Caco-2 (cell line): ENCODE results near the gene CERS6. TPM values are rescaled to one million over a fixed set of nuclear protein-coding genes. Genes with fewer than 3 reads are reported as not detected.

ENCODE experiments used
- BruUV-seq: library from RNA; stranded (reverse); fragments of 400-500 nt; replicated peaks from 2 replicates; lab custom pipeline; 2021; lab: Mats Ljungman, UMichigan
- CTCF ChIA-PET: fragments of 300-600 bp; sonication (Branson Sonifier 250); formaldehyde crosslinking; loops from one replicate; lab custom pipeline; 2022; ENCODE audit warnings: antibody characterized with exemption; lab: Charles Lee
- POLR2A ChIA-PET: fragments of 300-600 bp; sonication (Branson Sonifier 250); formaldehyde crosslinking; loops from one replicate; lab custom pipeline; 2022; ENCODE audit warnings: antibody characterized with exemption; lab: Charles Lee
- DNase-seq, 2 experiments: peaks; one replicate each; pipeline versions ENCODE4 v3.0.0 to v3.0.0-alpha.2; 2020 to 2022
- H3K27me3 ChIP-seq: replicated peaks from 2 replicates; pipeline ENCODE4 v1.6.0; 2011; ENCODE audit warnings: low read length; ENCODE audit not compliant: control insufficient read depth, insufficient read depth
- H3K36me3 ChIP-seq: 2 replicates; pipeline ENCODE4 v1.5.1; 2011; ENCODE audit warnings: low read length; ENCODE audit not compliant: control insufficient read depth, insufficient read depth
- H3K4me1 ChIP-seq: fragments of 250-450 bp; sonication (Bioruptor Pico); 2 replicates; pipeline ENCODE4 v1.5.1; 2020; ENCODE audit warnings: mild to moderate bottlenecking
- H3K4me3 ChIP-seq: 2 replicates; pipeline ENCODE4 v1.5.1; 2011; ENCODE audit warnings: low read depth, mild to moderate bottlenecking, control low read depth, low read length
- H3K9me3 ChIP-seq: fragments of 250-450 bp; sonication (Bioruptor Pico); 2 replicates; pipeline ENCODE4 v1.5.1; 2020; ENCODE audit warnings: mild to moderate bottlenecking, moderate library complexity
- H3K27ac Mint-ChIP-seq: one replicate; pipeline ENCODE4 v1.8.0; 2022; ENCODE audit warnings: mixed read lengths; ENCODE audit not compliant: unreplicated experiment
- H3K27me3 Mint-ChIP-seq: one replicate; pipeline ENCODE4 v1.8.0; 2022; ENCODE audit warnings: mixed read lengths; ENCODE audit not compliant: insufficient read depth, unreplicated experiment
- H3K36me3 Mint-ChIP-seq: one replicate; pipeline ENCODE4 v1.8.0; 2022; ENCODE audit warnings: mild to moderate bottlenecking, mixed read lengths; ENCODE audit not compliant: insufficient read depth, unreplicated experiment
- H3K4me1 Mint-ChIP-seq: one replicate; pipeline ENCODE4 v1.8.0; 2022; ENCODE audit warnings: low read depth, mixed read lengths; ENCODE audit not compliant: unreplicated experiment
- H3K4me3 Mint-ChIP-seq: one replicate; pipeline ENCODE4 v1.8.0; 2022; ENCODE audit warnings: mild to moderate bottlenecking, moderate library complexity, mixed read lengths; ENCODE audit not compliant: unreplicated experiment
- H3K9me3 Mint-ChIP-seq: one replicate; pipeline ENCODE4 v1.8.0; 2022; ENCODE audit warnings: mixed read lengths; ENCODE audit not compliant: unreplicated experiment
- intact Hi-C: fragments of 100-400 bp; cut with micrococcal nuclease; formaldehyde crosslinking; loops from one replicate; pipeline ENCODE4 v1.10.0; 2022; ENCODE audit not compliant: unreplicated experiment
- total RNA-seq: library from RNA; stranded (reverse); gene quantifications from 2 replicates; pipeline ENCODE4 v1.2.3, GENCODE V29; 2022
- TF ChIP-seq, protein P1 (sequence below), 2 experiments: fragments of 200-600 bp in 1 of 2; IDR thresholded peaks; 1 replicate in 1 of 2; 2 replicates in 1 of 2; pipeline versions ENCODE4 v1.5.1 to v1.8.0; 2011 to 2022; ENCODE audit warnings: antibody characterized with exemption in 1 of 2, control low read depth in 1 of 2, inconsistent platforms in 1 of 2, low read depth in 1 of 2, low read length in 1 of 2, mild to moderate bottlenecking in 1 of 2, moderate library complexity in 1 of 2; ENCODE audit not compliant: insufficient read depth in 1 of 2, severe bottlenecking in 1 of 2, unreplicated experiment in 1 of 2

Gene CERS6
- total RNA-seq, 1 experiment from 2014 or later = 32.7 TPM

- Mint-ChIP-seq H3K4me3 (no peak overlapping the region), H3K27ac (no peak overlapping the region), H3K9me3 (no peaks in the 10 kb centered on the region), H3K27me3 (no peaks in the 10 kb centered on the region), H3K36me3 (no peaks in the 10 kb centered on the region), H3K4me1 (peaks cover 6% of the 10 kb centered on the region)
- H3K27me3 ChIP-seq = no peaks in the 10 kb centered on the region
- no peaks in the 10 kb centered on the region for H3K4me1 ChIP-seq
- no peaks in the 10 kb centered on the region; the same call in 1 of the 2 replicates for H3K36me3 ChIP-seq
- POLR2A ChIA-PET = no interaction called here
- H3K9me3 ChIP-seq = no peaks in the 10 kb centered on the region
- CTCF ChIA-PET = no interaction called here
- no peak for DNase-seq
- intact Hi-C loops = no loop called here
- BruUV-seq = no TSS peak
- TF ChIP-seq, protein P1, sequence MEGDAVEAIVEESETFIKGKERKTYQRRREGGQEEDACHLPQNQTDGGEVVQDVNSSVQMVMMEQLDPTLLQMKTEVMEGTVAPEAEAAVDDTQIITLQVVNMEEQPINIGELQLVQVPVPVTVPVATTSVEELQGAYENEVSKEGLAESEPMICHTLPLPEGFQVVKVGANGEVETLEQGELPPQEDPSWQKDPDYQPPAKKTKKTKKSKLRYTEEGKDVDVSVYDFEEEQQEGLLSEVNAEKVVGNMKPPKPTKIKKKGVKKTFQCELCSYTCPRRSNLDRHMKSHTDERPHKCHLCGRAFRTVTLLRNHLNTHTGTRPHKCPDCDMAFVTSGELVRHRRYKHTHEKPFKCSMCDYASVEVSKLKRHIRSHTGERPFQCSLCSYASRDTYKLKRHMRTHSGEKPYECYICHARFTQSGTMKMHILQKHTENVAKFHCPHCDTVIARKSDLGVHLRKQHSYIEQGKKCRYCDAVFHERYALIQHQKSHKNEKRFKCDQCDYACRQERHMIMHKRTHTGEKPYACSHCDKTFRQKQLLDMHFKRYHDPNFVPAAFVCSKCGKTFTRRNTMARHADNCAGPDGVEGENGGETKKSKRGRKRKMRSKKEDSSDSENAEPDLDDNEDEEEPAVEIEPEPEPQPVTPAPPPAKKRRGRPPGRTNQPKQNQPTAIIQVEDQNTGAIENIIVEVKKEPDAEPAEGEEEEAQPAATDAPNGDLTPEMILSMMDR (IDR thresholded peaks at IDR 0.05; ENCODE audit: insufficient read depth in 1 of 2, low read depth in 1 of 2, low read length in 1 of 2, severe bottlenecking in 1 of 2, unreplicated experiment in 1 of 2) = no peak
- no peak overlapping the region for H3K4me3 ChIP-seq
Measured at GRCh38 chr2:168514692-168515091, 58.6 kb downstream of the CERS6 start.

DNA sequence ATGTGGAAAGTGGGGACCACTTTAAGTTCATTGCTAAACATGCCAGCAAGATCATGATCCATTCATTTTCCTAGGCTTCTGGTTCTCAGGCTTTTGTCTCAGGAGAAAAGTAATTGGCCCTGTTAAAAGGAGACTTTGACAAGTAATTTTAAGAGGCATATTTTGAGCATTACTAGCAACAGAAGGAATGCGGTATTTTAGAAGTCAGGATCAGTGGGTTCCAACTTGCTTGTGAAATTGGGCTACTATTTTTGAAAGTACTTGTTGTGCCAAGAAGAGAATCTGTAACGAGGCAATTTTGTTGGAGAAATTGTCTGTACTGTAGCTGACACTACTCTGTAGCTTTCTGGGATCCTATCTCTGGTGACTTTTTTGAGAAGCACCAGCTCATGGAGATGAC is 59.4 kb downstream of the CERS6 start:
- POLR2A ChIA-PET = no interaction called here
- H3K27me3 ChIP-seq = no peaks in the 10 kb centered on the region
- DNase-seq = no peak
- no peaks in the 10 kb centered on the region for H3K9me3 Mint-ChIP-seq
- no peak overlapping the region for H3K27ac Mint-ChIP-seq
- CTCF ChIA-PET = no interaction called here
- intact Hi-C loops = no loop called here
- H3K4me1 Mint-ChIP-seq = peaks cover 6% of the 10 kb centered on the region
- H3K4me3 Mint-ChIP-seq = no peak overlapping the region
- H3K4me1 ChIP-seq = no peaks in the 10 kb centered on the region
- TF ChIP-seq, protein P1 (IDR thresholded peaks at IDR 0.05; ENCODE audit: insufficient read depth in 1 of 2, low read depth in 1 of 2, low read length in 1 of 2, severe bottlenecking in 1 of 2, unreplicated experiment in 1 of 2) = no peak
- no peaks in the 10 kb centered on the region for H3K36me3 Mint-ChIP-seq
- no TSS peak for BruUV-seq
- H3K27me3 Mint-ChIP-seq = no peaks in the 10 kb centered on the region
- H3K36me3 ChIP-seq = no peaks in the 10 kb centered on the region; the same call in 1 of the 2 replicates
- H3K4me3 ChIP-seq = no peak overlapping the region
- H3K9me3 ChIP-seq = no peaks in the 10 kb centered on the region

DNA sequence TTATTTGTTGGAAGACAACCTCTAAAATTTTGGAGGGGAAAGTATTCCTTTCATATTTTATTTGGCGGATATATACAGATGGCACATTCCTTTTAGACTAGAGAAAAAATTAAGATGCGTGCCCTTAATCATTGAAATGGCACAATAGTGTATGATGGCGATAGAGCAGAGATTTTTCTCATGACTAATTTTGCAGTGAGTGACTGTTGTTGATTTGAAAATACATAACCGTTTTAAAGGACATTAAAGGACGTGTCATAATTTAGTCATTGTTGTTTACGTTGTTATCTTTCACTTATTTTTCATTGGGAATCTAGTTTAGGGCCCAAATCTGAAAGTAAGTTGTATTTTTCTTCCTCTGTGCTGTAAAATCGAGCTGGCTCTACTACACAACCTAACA is 61.7 kb downstream of the CERS6 start:
- Histone ChIP-seq H3K4me3 (no peak overlapping the region), H3K27me3 (no peaks in the 10 kb centered on the region), H3K36me3 (no peaks in the 10 kb centered on the region; the same call in 1 of the 2 replicates), H3K4me1 (no peaks in the 10 kb centered on the region), H3K9me3 (no peaks in the 10 kb centered on the region)
- intact Hi-C loops = no loop called here
- H3K27me3 Mint-ChIP-seq = no peaks in the 10 kb centered on the region
- no peaks in the 10 kb centered on the region for H3K9me3 Mint-ChIP-seq
- no peak overlapping the region for H3K4me3 Mint-ChIP-seq
- H3K4me1 Mint-ChIP-seq = peaks cover 14% of the 10 kb centered on the region
- H3K36me3 Mint-ChIP-seq = no peaks in the 10 kb centered on the region
- BruUV-seq = no TSS peak
- TF ChIP-seq, protein P1 (IDR thresholded peaks at IDR 0.05; ENCODE audit: insufficient read depth in 1 of 2, low read depth in 1 of 2, low read length in 1 of 2, severe bottlenecking in 1 of 2, unreplicated experiment in 1 of 2) = no peak
- CTCF ChIA-PET = no interaction called here
- DNase-seq = no peak
- POLR2A ChIA-PET = interaction anchor here (0.6 kb wide), 1 partner anchor 12 kb away, joined by 3 read pairs; no protein-coding TSS in a partner anchor
- H3K27ac Mint-ChIP-seq = no peak overlapping the region
